ENCODE results near the gene PPM1H. TPM values are rescaled to one million over a fixed set of nuclear protein-coding genes. Genes with fewer than 3 reads are reported as not detected.

The PPM1H gene
- total RNA-seq, 1 donor from 2014 or later, result not detected

GRCh38 chr12:62606654-62607053, 328.3 kb downstream of the PPM1H start:
- no peak for DNase-seq (ENCODE audit: low spot score)
- no peak overlapping the region for H3K4me3 Mint-ChIP-seq
- intact Hi-C loops (cut with micrococcal nuclease), result loop anchor here (10.0 kb wide), 1 partner anchor 1178 kb away; no protein-coding TSS in a partner anchor
- peaks cover 11% of the 10 kb centered on the region for H3K36me3 Mint-ChIP-seq (ENCODE audit: low read depth)
- H3K27me3 Mint-ChIP-seq (ENCODE audit: insufficient read depth), result peaks cover 2% of the 10 kb centered on the region
- peaks cover 34% of the 10 kb centered on the region for H3K4me1 Mint-ChIP-seq (ENCODE audit: low read depth)
- no peak overlapping the region for H3K27ac Mint-ChIP-seq
- no peaks in the 10 kb centered on the region for H3K9me3 Mint-ChIP-seq

- no peak for DNase-seq (ENCODE audit: low spot score)
Observed at GRCh38 chr12:62605981-62606380, 329.0 kb downstream of the PPM1H start.

GRCh38 chr12:62604871-62605270, 330.1 kb downstream of the PPM1H start:
- Mint-ChIP-seq H3K27ac (no peak overlapping the region), H3K36me3 (ENCODE audit: low read depth) (peaks cover 11% of the 10 kb centered on the region), H3K4me1 (ENCODE audit: low read depth) (peaks cover 45% of the 10 kb centered on the region), H3K9me3 (no peaks in the 10 kb centered on the region), H3K4me3 (peak overlapping the region; percentile 85), H3K27me3 (ENCODE audit: insufficient read depth) (peaks cover 4% of the 10 kb centered on the region)
- intact Hi-C loops (cut with micrococcal nuclease), result loop anchor here (2.0 to 10.0 kb wide), 3 partner anchors 26 to 1847 kb away; partner anchors contain the start of gene TBK1
- no peak for DNase-seq (ENCODE audit: low spot score)

More at GRCh38 chr12:62605981-62606380, 329.0 kb downstream of the PPM1H start:
- peak overlapping the region; percentile 5 for H3K27ac Mint-ChIP-seq
- H3K9me3 Mint-ChIP-seq, result no peaks in the 10 kb centered on the region
- intact Hi-C loops (cut with micrococcal nuclease), result loop anchor here (2.0 to 10.0 kb wide), 2 partner anchors 25 to 1179 kb away; no protein-coding TSS in a partner anchor
- no peak overlapping the region for H3K4me3 Mint-ChIP-seq
- H3K36me3 Mint-ChIP-seq (ENCODE audit: low read depth), result peaks cover 11% of the 10 kb centered on the region
- H3K4me1 Mint-ChIP-seq (ENCODE audit: low read depth), result peaks cover 41% of the 10 kb centered on the region
- H3K27me3 Mint-ChIP-seq (ENCODE audit: insufficient read depth), result peaks cover 4% of the 10 kb centered on the region

- Mint-ChIP-seq H3K36me3 (ENCODE audit: low read depth) (peaks cover 11% of the 10 kb centered on the region), H3K4me1 (ENCODE audit: low read depth) (peaks cover 45% of the 10 kb centered on the region), H3K9me3 (no peaks in the 10 kb centered on the region), H3K4me3 (peak overlapping the region; percentile 85), H3K27me3 (ENCODE audit: insufficient read depth) (peaks cover 4% of the 10 kb centered on the region), H3K27ac (peak overlapping the region; percentile 85)
- intact Hi-C loops (cut with micrococcal nuclease), result loop anchor here (2.0 to 10.0 kb wide), 3 partner anchors 26 to 1848 kb away; partner anchors contain the start of gene TBK1
- no peak for DNase-seq (ENCODE audit: low spot score)
Observed at GRCh38 chr12:62604373-62604772, 330.6 kb downstream of the PPM1H start.

GRCh38 chr12:62603811-62604098, 331.2 kb downstream of the PPM1H start:
- DNase-seq (ENCODE audit: low spot score), result no peak
- Mint-ChIP-seq H3K4me1 (ENCODE audit: low read depth) (peaks cover 45% of the 10 kb centered on the region), H3K36me3 (ENCODE audit: low read depth) (peaks cover 11% of the 10 kb centered on the region), H3K27me3 (ENCODE audit: insufficient read depth) (peaks cover 4% of the 10 kb centered on the region), H3K27ac (peak overlapping the region; percentile 85), H3K9me3 (no peaks in the 10 kb centered on the region), H3K4me3 (peak overlapping the region; percentile 85)
- intact Hi-C loops (cut with micrococcal nuclease), result loop anchor here (1.0 to 10.0 kb wide), 7 partner anchors 23 to 1849 kb away; partner anchors contain the start of genes TBK1, USP15 and XPOT

GRCh38 chr12:62603061-62603810, 331.7 kb downstream of the PPM1H start:
- intact Hi-C loops (cut with micrococcal nuclease), result loop anchor here (1.0 to 10.0 kb wide), 6 partner anchors 22 to 1849 kb away; partner anchors contain the start of genes TBK1, USP15 and XPOT
- H3K27me3 Mint-ChIP-seq (ENCODE audit: insufficient read depth), result peaks cover 4% of the 10 kb centered on the region
- H3K9me3 Mint-ChIP-seq, result no peaks in the 10 kb centered on the region
- H3K4me1 Mint-ChIP-seq (ENCODE audit: low read depth), result peaks cover 45% of the 10 kb centered on the region
- peak; percentile 75 for DNase-seq (ENCODE audit: low spot score)
- H3K36me3 Mint-ChIP-seq (ENCODE audit: low read depth), result peaks cover 13% of the 10 kb centered on the region
- peak overlapping the region; percentile 90 for H3K4me3 Mint-ChIP-seq
- H3K27ac Mint-ChIP-seq, result peak overlapping the region; percentile 99

- Mint-ChIP-seq H3K4me3 (peak overlapping the region; percentile 90), H3K4me1 (ENCODE audit: low read depth) (peaks cover 45% of the 10 kb centered on the region), H3K9me3 (no peaks in the 10 kb centered on the region), H3K27ac (peak overlapping the region; percentile 99), H3K36me3 (ENCODE audit: low read depth) (peaks cover 13% of the 10 kb centered on the region), H3K27me3 (ENCODE audit: insufficient read depth) (peaks cover 4% of the 10 kb centered on the region)
- peak; percentile 81 for DNase-seq (ENCODE audit: low spot score)
- intact Hi-C loops (cut with micrococcal nuclease), result loop anchor here (1.0 to 10.0 kb wide), 10 partner anchors 22 to 1850 kb away; partner anchors contain the start of genes MON2, TBK1, USP15 and XPOT
Observed at GRCh38 chr12:62602255-62603060, 332.5 kb downstream of the PPM1H start.

- no peak for DNase-seq (ENCODE audit: low spot score)
- Mint-ChIP-seq H3K4me1 (ENCODE audit: low read depth) (peaks cover 42% of the 10 kb centered on the region), H3K9me3 (no peaks in the 10 kb centered on the region), H3K27me3 (ENCODE audit: insufficient read depth) (peaks cover 4% of the 10 kb centered on the region), H3K36me3 (ENCODE audit: low read depth) (peaks cover 14% of the 10 kb centered on the region), H3K27ac (peak overlapping the region; percentile 16), H3K4me3 (peak overlapping the region; percentile 64)
- intact Hi-C loops (cut with micrococcal nuclease), result loop anchor here (1.0 to 10.0 kb wide), 8 partner anchors 21 to 1851 kb away; partner anchors contain the start of genes MON2, TBK1 and XPOT
Observed at GRCh38 chr12:62601765-62602164, 333.2 kb downstream of the PPM1H start.

GRCh38 chr12:62599854-62600437, 335.0 kb downstream of the PPM1H start:
- Mint-ChIP-seq H3K4me3 (no peak overlapping the region), H3K9me3 (no peaks in the 10 kb centered on the region), H3K4me1 (ENCODE audit: low read depth) (peaks cover 24% of the 10 kb centered on the region), H3K27ac (no peak overlapping the region), H3K36me3 (ENCODE audit: low read depth) (peaks cover 6% of the 10 kb centered on the region), H3K27me3 (ENCODE audit: insufficient read depth) (peaks cover 1% of the 10 kb centered on the region)
- DNase-seq (ENCODE audit: low spot score), result no peak
- intact Hi-C loops (cut with micrococcal nuclease), result loop anchor here (5.0 to 10.0 kb wide), 2 partner anchors 1185 to 1852 kb away; partner anchors contain the start of gene TBK1

- no peak for DNase-seq (ENCODE audit: low spot score)
- H3K27ac Mint-ChIP-seq, result no peak overlapping the region
- H3K36me3 Mint-ChIP-seq (ENCODE audit: low read depth), result peaks cover 6% of the 10 kb centered on the region
- intact Hi-C loops (cut with micrococcal nuclease), result no loop called here
- peaks cover 1% of the 10 kb centered on the region for H3K27me3 Mint-ChIP-seq (ENCODE audit: insufficient read depth)
- peaks cover 15% of the 10 kb centered on the region for H3K4me1 Mint-ChIP-seq (ENCODE audit: low read depth)
- H3K4me3 Mint-ChIP-seq, result no peak overlapping the region
- H3K9me3 Mint-ChIP-seq, result no peaks in the 10 kb centered on the region
Observed at GRCh38 chr12:62598846-62599245, 336.1 kb downstream of the PPM1H start.

- no peak for DNase-seq (ENCODE audit: low spot score)
- Mint-ChIP-seq H3K36me3 (ENCODE audit: low read depth) (peaks cover 12% of the 10 kb centered on the region), H3K4me3 (no peak overlapping the region), H3K4me1 (ENCODE audit: low read depth) (peaks cover 13% of the 10 kb centered on the region), H3K9me3 (no peaks in the 10 kb centered on the region), H3K27me3 (ENCODE audit: insufficient read depth) (peaks cover 1% of the 10 kb centered on the region), H3K27ac (no peak overlapping the region)
- intact Hi-C loops (cut with micrococcal nuclease), result no loop called here
Observed at GRCh38 chr12:62597253-62597652, 337.7 kb downstream of the PPM1H start.
